KMS-11 (cell line): ENCODE data around the gene MRPL54.

Source experiments
- H2AFZ ChIP-seq: fragments of 200-600 bp; sonication (generic); 2 replicates; pipeline ENCODE4 v1.6.1; 2016; ENCODE audit warnings: antibody characterized with exemption, mixed run types, low read depth
- H3K27ac ChIP-seq: fragments of 200-600 bp; sonication (generic); 2 replicates; pipeline ENCODE4 v1.6.1; 2016; ENCODE audit warnings: mild to moderate bottlenecking, mixed run types
- H3K27me3 ChIP-seq: fragments of 200-600 bp; sonication (generic); 2 replicates; pipeline ENCODE4 v1.6.1; 2017; ENCODE audit warnings: mild to moderate bottlenecking, low read depth, mixed run types, moderate library complexity; ENCODE audit not compliant: insufficient read depth
- H3K36me3 ChIP-seq: fragments of 200-600 bp; sonication (generic); 2 replicates; pipeline ENCODE4 v1.6.1; 2017; ENCODE audit warnings: mild to moderate bottlenecking, mixed run types; ENCODE audit not compliant: insufficient read depth
- H3K4me1 ChIP-seq: fragments of 200-600 bp; sonication (generic); 2 replicates; pipeline ENCODE4 v1.6.1; 2016; ENCODE audit warnings: mild to moderate bottlenecking, low read depth, mixed run types; ENCODE audit not compliant: poor library complexity, severe bottlenecking
- H3K4me2 ChIP-seq: fragments of 200-600 bp; sonication (generic); 2 replicates; pipeline ENCODE4 v1.7.0; 2016; ENCODE audit warnings: mild to moderate bottlenecking, mixed run types
- H3K4me3 ChIP-seq: fragments of 200-600 bp; sonication (generic); IDR thresholded peaks from 2 replicates; pipeline ENCODE4 v1.6.1; 2017; ENCODE audit warnings: low read depth, low read length, mixed read lengths; ENCODE audit not compliant: insufficient read depth
- H3K79me2 ChIP-seq: fragments of 200-600 bp; sonication (generic); 2 replicates; pipeline ENCODE4 v1.6.1; 2016; ENCODE audit warnings: low read depth, mixed run types; ENCODE audit not compliant: insufficient read depth
- H3K9ac ChIP-seq: fragments of 200-600 bp; sonication (generic); 2 replicates; pipeline ENCODE4 v1.6.1; 2016; ENCODE audit warnings: mild to moderate bottlenecking, mixed run types
- H4K20me1 ChIP-seq: fragments of 200-600 bp; sonication (generic); 2 replicates; pipeline ENCODE4 v1.6.1; 2016; ENCODE audit warnings: mild to moderate bottlenecking, mixed run types; ENCODE audit not compliant: insufficient read depth
- TF ChIP-seq, protein P1 (sequence below): fragments of 200-600 bp; sonication (generic); conservative IDR thresholded peaks from 2 replicates; pipeline ENCODE4 v1.6.1; 2017; ENCODE audit warnings: low read depth, mild to moderate bottlenecking, antibody characterized with exemption, low read length, moderate library complexity, mixed read lengths

MRPL54 gene

DNA sequence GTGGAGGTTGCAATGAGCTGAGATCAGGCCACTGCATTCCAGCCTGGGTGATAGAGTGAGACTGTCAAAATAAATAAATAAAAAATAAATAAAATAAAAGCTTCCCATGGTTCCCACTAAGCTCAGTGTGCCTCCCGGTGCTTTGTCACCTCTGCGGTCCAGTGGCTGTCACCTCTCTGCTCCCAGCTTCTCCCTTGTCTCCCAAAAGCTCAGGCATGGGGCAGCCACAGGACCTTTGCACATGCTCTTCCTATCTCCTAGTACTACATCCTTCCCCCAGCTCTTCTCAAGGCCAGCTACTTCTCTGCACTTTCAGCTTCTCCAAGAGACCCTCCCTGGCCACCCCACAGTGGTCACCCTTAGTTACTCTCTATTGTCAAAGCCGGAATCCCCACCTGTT, 31.3 kb downstream of the MRPL54 start:
- Histone ChIP-seq H3K79me2 (no peaks in the 10 kb centered on the region), H3K27ac (no peak overlapping the region), H3K36me3 (no peaks in the 10 kb centered on the region), H3K27me3 (peaks cover 85% of the 10 kb centered on the region), H3K4me3 (no peak overlapping the region), H2AFZ (no peak overlapping the region), H4K20me1 (no peaks in the 10 kb centered on the region), H3K9ac (no peak overlapping the region), H3K4me1 (no peaks in the 10 kb centered on the region), H3K4me2 (no peak overlapping the region)
- TF ChIP-seq, protein P1, sequence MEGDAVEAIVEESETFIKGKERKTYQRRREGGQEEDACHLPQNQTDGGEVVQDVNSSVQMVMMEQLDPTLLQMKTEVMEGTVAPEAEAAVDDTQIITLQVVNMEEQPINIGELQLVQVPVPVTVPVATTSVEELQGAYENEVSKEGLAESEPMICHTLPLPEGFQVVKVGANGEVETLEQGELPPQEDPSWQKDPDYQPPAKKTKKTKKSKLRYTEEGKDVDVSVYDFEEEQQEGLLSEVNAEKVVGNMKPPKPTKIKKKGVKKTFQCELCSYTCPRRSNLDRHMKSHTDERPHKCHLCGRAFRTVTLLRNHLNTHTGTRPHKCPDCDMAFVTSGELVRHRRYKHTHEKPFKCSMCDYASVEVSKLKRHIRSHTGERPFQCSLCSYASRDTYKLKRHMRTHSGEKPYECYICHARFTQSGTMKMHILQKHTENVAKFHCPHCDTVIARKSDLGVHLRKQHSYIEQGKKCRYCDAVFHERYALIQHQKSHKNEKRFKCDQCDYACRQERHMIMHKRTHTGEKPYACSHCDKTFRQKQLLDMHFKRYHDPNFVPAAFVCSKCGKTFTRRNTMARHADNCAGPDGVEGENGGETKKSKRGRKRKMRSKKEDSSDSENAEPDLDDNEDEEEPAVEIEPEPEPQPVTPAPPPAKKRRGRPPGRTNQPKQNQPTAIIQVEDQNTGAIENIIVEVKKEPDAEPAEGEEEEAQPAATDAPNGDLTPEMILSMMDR: no peak

DNA sequence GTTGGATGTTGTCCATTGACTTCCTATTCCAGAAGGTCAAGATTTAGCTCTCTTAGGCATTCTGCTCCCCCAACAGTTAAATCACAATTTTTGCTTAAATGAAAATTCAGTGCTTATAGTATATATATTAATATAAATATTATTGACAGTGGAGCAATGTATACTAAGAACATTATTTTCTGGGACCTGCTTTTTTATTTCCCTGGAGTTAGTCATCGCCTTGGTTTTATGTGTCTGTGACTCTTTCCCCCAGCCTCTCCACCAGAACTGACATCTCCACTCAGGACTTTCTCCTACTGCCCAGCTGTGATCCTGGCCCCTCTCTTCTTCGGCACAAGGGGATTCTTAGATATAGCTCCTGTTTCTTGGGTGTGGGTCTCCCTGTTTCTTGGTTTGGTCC, 33.9 kb downstream of the MRPL54 start:
- no peaks in the 10 kb centered on the region for H3K79me2 ChIP-seq
- H3K9ac ChIP-seq: no peak overlapping the region
- no peaks in the 10 kb centered on the region for H3K36me3 ChIP-seq
- TF ChIP-seq, protein P1: no peak
- peaks cover 85% of the 10 kb centered on the region for H3K27me3 ChIP-seq
- no peak overlapping the region for H3K27ac ChIP-seq
- no peak overlapping the region for H3K4me3 ChIP-seq
- no peak overlapping the region for H2AFZ ChIP-seq
- no peak overlapping the region for H3K4me2 ChIP-seq
- H3K4me1 ChIP-seq: no peaks in the 10 kb centered on the region
- no peaks in the 10 kb centered on the region for H4K20me1 ChIP-seq

DNA sequence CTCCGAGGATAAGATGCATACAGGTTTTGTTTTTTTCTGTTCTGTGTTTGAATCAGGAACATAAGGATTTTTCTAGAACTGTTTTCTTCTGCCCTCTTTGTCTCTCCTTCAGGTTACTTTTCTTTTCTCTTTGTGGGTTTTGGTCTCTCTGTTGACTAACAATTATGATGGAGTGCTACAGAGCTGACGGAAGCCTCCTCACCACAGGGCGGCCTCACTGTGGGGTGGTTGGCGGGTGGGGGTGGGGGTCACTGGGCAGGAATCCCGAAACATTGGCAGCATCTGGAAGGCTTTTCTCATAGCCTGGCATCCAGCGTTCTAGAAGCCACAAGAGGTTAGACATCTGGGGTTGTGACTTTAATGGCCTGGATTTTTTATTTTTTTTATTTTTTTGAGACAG, 35.7 kb downstream of the MRPL54 start:
- no peaks in the 10 kb centered on the region for H3K4me1 ChIP-seq
- no peak overlapping the region for H3K9ac ChIP-seq
- no peaks in the 10 kb centered on the region for H4K20me1 ChIP-seq
- TF ChIP-seq, protein P1: no peak
- H3K4me2 ChIP-seq: no peak overlapping the region
- no peaks in the 10 kb centered on the region for H3K79me2 ChIP-seq
- H3K4me3 ChIP-seq: no peak overlapping the region
- no peak overlapping the region for H2AFZ ChIP-seq
- H3K27me3 ChIP-seq: peaks cover 88% of the 10 kb centered on the region
- no peaks in the 10 kb centered on the region for H3K36me3 ChIP-seq
- H3K27ac ChIP-seq: no peak overlapping the region

DNA sequence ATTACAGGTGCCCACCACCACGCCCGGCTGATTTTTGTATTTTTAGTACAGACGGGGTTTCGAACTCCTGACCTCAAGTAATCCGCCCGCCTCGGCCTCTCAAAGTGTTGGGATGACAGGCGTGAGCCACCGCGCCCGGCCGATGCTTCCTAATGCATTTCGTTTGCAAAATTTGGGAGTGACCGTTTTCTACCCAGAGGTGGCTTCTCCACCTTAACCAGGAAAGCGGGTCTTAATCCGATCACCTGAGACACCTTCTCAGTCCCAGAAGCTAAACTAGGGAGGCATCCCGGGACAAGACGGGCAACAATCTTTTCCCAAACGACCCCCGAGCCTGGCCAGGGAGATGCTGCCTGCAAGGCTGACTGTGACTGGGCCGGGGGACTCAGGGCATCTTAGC, 38.5 kb downstream of the MRPL54 start:
- TF ChIP-seq, protein P1: no peak
- Histone ChIP-seq H3K36me3 (no peaks in the 10 kb centered on the region), H3K27me3 (peaks cover 89% of the 10 kb centered on the region), H2AFZ (no peak overlapping the region), H3K4me2 (no peak overlapping the region), H4K20me1 (no peaks in the 10 kb centered on the region), H3K9ac (no peak overlapping the region), H3K27ac (no peak overlapping the region), H3K4me3 (no peak overlapping the region), H3K79me2 (no peaks in the 10 kb centered on the region), H3K4me1 (no peaks in the 10 kb centered on the region)
